ENCODE measurements around the gene AAK1. TPM values are rescaled to one million over a fixed set of nuclear protein-coding genes. Genes with fewer than 3 reads are reported as not detected.

Gene AAK1
- polyA plus RNA-seq, 3 donors: 9.8 to 18.9 (median 10.8) TPM

GRCh38 chr2:69645031-69645431 lies 1.5 kb upstream of the AAK1 start:
- H2AFZ ChIP-seq (ENCODE audit: insufficient read depth, low read depth, low read length, poor library complexity, severe bottlenecking): peak overlapping the region; percentile 96
- Mint-ChIP-seq H3K36me3 (peaks cover 6 to 9% of the 10 kb centered on the region in 2 donors), H3K9me3 (no peaks in the 10 kb centered on the region), H3K4me3 (peak overlapping the region; percentile 94 to 95), H3K27ac (peak overlapping the region; percentile 14 to 99 (median 95)), H3K27me3 (ENCODE audit: low read depth in 3 of 3) (peaks cover 0 to 2% (median 0%) of the 10 kb centered on the region in 3 donors), H3K4me1 (peaks cover 62% of the 10 kb centered on the region)
- no peaks in the 10 kb centered on the region for H3K36me3 ChIP-seq (replicated peaks in 1 of 2; ENCODE audit: control insufficient read depth in 1 of 2, insufficient read depth in 2 of 2, low read length in 2 of 2)
- intact Hi-C loops (cut with micrococcal nuclease): loop anchor here in 1 of 2 donors (10.0 kb wide), 1 partner anchor 50 kb away; no protein-coding TSS in a partner anchor
- peak overlapping the region; percentile 84 for H3K4me2 ChIP-seq (replicated peaks; ENCODE audit: extremely low read depth, low read length, poor library complexity, severe bottlenecking)
- no peak for DNase-seq
- TF ChIP-seq CTCF (IDR thresholded peaks at IDR 0.05): no peak
- H3K27me3 ChIP-seq (ENCODE audit: control insufficient read depth in 2 of 2, insufficient read depth in 2 of 2, low read length in 2 of 2): no peaks in the 10 kb centered on the region
- H3K79me2 ChIP-seq (ENCODE audit: insufficient read depth, low read length): peaks cover 45% of the 10 kb centered on the region
- H3K9me3 ChIP-seq (replicated peaks in 1 of 2; ENCODE audit: control insufficient read depth in 1 of 2, insufficient read depth in 1 of 2, low read length in 2 of 2): no peaks in the 10 kb centered on the region
- H3K4me1 ChIP-seq (ENCODE audit: control insufficient read depth in 1 of 2, insufficient read depth in 2 of 2, low read length in 2 of 2): peaks cover 43 to 47% of the 10 kb centered on the region in 2 donors
- no peak overlapping the region for H3K9ac ChIP-seq (ENCODE audit: insufficient read depth, low read length, poor library complexity, severe bottlenecking)
- 3% methylated on average over 4 of the region's 7 CpGs for WGBS (ENCODE audit: insufficient coverage)
- peak overlapping the region in 1 of 2 donors; percentile 96 for H3K27ac ChIP-seq (ENCODE audit: low read depth in 1 of 2, low read length in 2 of 2)
- peak overlapping the region; percentile 92 to 96 (median 96) for H3K4me3 ChIP-seq (replicated peaks in 1 of 3; ENCODE audit: low read depth in 2 of 3, low read length in 3 of 3)
- H4K20me1 ChIP-seq (ENCODE audit: insufficient read depth, low read length): peaks cover 22% of the 10 kb centered on the region

GRCh38 chr2:69644506-69644979 lies 1.0 kb upstream of the AAK1 start:
- peak overlapping the region; percentile 84 for H3K4me2 ChIP-seq (replicated peaks; ENCODE audit: extremely low read depth, low read length, poor library complexity, severe bottlenecking)
- peak overlapping the region; percentile 95 for H3K9ac ChIP-seq (ENCODE audit: insufficient read depth, low read length, poor library complexity, severe bottlenecking)
- peak overlapping the region; percentile 94 to 95 for H3K4me3 Mint-ChIP-seq
- peaks cover 65% of the 10 kb centered on the region for H3K4me1 Mint-ChIP-seq
- peak overlapping the region; percentile 96 for H2AFZ ChIP-seq (ENCODE audit: insufficient read depth, low read depth, low read length, poor library complexity, severe bottlenecking)
- peak overlapping the region; percentile 92 to 96 (median 96) for H3K4me3 ChIP-seq (replicated peaks in 1 of 3; ENCODE audit: low read depth in 2 of 3, low read length in 3 of 3)
- no peaks in the 10 kb centered on the region for H3K27me3 ChIP-seq (ENCODE audit: control insufficient read depth in 2 of 2, insufficient read depth in 2 of 2, low read length in 2 of 2)
- H3K9me3 Mint-ChIP-seq: no peaks in the 10 kb centered on the region
- peak in 1 of 3 donors; percentile 41 for DNase-seq
- peak overlapping the region; percentile 93 to 99 (median 98) for H3K27ac Mint-ChIP-seq
- peaks cover 11% of the 10 kb centered on the region in 2 donors for H3K36me3 Mint-ChIP-seq
- no peaks in the 10 kb centered on the region for H3K9me3 ChIP-seq (replicated peaks in 1 of 2; ENCODE audit: control insufficient read depth in 1 of 2, insufficient read depth in 1 of 2, low read length in 2 of 2)
- 0% methylated on average over 11 of the region's 15 CpGs for WGBS (ENCODE audit: insufficient coverage)
- TF ChIP-seq CTCF (IDR thresholded peaks at IDR 0.05): no peak
- H3K79me2 ChIP-seq (ENCODE audit: insufficient read depth, low read length): peaks cover 50% of the 10 kb centered on the region
- intact Hi-C loops (cut with micrococcal nuclease): loop anchor here (5.0 to 10.0 kb wide), 2 partner anchors 50 to 82 kb away; no protein-coding TSS in a partner anchor
- H4K20me1 ChIP-seq (ENCODE audit: insufficient read depth, low read length): peaks cover 27% of the 10 kb centered on the region
- peaks cover 48 to 52% of the 10 kb centered on the region in 2 donors for H3K4me1 ChIP-seq (ENCODE audit: control insufficient read depth in 1 of 2, insufficient read depth in 2 of 2, low read length in 2 of 2)
- no peaks in the 10 kb centered on the region for H3K36me3 ChIP-seq (replicated peaks in 1 of 2; ENCODE audit: control insufficient read depth in 1 of 2, insufficient read depth in 2 of 2, low read length in 2 of 2)
- H3K27ac ChIP-seq (ENCODE audit: low read depth in 1 of 2, low read length in 2 of 2): peak overlapping the region; percentile 94 to 96
- H3K27me3 Mint-ChIP-seq (ENCODE audit: low read depth in 3 of 3): peaks cover 0 to 2% (median 0%) of the 10 kb centered on the region in 3 donors

Data from CD14-positive monocyte (primary cell).